Measurements from ENCODE around the gene KTN1. TPM values are rescaled to one million over a fixed set of nuclear protein-coding genes. Genes with fewer than 3 reads are reported as not detected.

The KTN1 gene
- total and polyA plus RNA-seq, 2 experiments from 2014 or later: 150 to 164 TPM

- no peaks in the 10 kb centered on the region for H3K36me3 ChIP-seq (replicated peaks; ENCODE audit: insufficient read depth, low read depth)
- TF ChIP-seq EZH2 (IDR thresholded peaks at IDR 0.05; ENCODE audit: borderline replicate concordance) (no peak), EZH2phosphoT487 (IDR thresholded peaks at IDR 0.05; ENCODE audit: low read depth, severe bottlenecking, unreplicated experiment) (no peak)
- TF ChIP-seq, protein P1, sequence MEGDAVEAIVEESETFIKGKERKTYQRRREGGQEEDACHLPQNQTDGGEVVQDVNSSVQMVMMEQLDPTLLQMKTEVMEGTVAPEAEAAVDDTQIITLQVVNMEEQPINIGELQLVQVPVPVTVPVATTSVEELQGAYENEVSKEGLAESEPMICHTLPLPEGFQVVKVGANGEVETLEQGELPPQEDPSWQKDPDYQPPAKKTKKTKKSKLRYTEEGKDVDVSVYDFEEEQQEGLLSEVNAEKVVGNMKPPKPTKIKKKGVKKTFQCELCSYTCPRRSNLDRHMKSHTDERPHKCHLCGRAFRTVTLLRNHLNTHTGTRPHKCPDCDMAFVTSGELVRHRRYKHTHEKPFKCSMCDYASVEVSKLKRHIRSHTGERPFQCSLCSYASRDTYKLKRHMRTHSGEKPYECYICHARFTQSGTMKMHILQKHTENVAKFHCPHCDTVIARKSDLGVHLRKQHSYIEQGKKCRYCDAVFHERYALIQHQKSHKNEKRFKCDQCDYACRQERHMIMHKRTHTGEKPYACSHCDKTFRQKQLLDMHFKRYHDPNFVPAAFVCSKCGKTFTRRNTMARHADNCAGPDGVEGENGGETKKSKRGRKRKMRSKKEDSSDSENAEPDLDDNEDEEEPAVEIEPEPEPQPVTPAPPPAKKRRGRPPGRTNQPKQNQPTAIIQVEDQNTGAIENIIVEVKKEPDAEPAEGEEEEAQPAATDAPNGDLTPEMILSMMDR (IDR thresholded peaks at IDR 0.05; ENCODE audit: poor library complexity): no peak
- no peak for DNase-seq (ENCODE audit: low spot score)
- no peaks in the 10 kb centered on the region for H3K27me3 ChIP-seq
- no peaks in the 10 kb centered on the region for H3K9me3 ChIP-seq (ENCODE audit: low read depth)
- peaks cover 93% of the 10 kb centered on the region for H3K79me2 ChIP-seq
- H3K4me1 ChIP-seq (ENCODE audit: insufficient read depth): peaks cover 14% of the 10 kb centered on the region
- no peak overlapping the region for H3K27ac ChIP-seq
- H3K4me2 ChIP-seq: no peak overlapping the region
- H3K4me3 ChIP-seq: no peak overlapping the region
- 81% methylated on average over 12 of the region's 12 CpGs for WGBS (ENCODE audit: low lambda C conversion rate, missing lambda C conversion rate)
- H2AFZ ChIP-seq: no peak overlapping the region
- no peaks in the 10 kb centered on the region for H3K9me2 ChIP-seq (replicated peaks; ENCODE audit: insufficient read depth)
- peaks cover 25% of the 10 kb centered on the region for H4K20me1 ChIP-seq (ENCODE audit: insufficient read depth, poor library complexity, severe bottlenecking)
These were observed 30.8 kb downstream of the KTN1 start for GRCh38 chr14:55610713-55611370.

GRCh38 chr14:55611859-55612258 lies 31.9 kb downstream of the KTN1 start:
- H3K36me3 ChIP-seq (replicated peaks; ENCODE audit: insufficient read depth, low read depth): no peaks in the 10 kb centered on the region
- H3K79me2 ChIP-seq: peaks cover 85% of the 10 kb centered on the region
- peaks cover 5% of the 10 kb centered on the region for H3K4me1 ChIP-seq (ENCODE audit: insufficient read depth)
- H3K9me2 ChIP-seq (replicated peaks; ENCODE audit: insufficient read depth): no peaks in the 10 kb centered on the region
- H3K4me2 ChIP-seq: no peak overlapping the region
- H2AFZ ChIP-seq: no peak overlapping the region
- H3K4me3 ChIP-seq: no peak overlapping the region
- no peak overlapping the region for H3K27ac ChIP-seq
- DNase-seq (ENCODE audit: low spot score): no peak
- no peaks in the 10 kb centered on the region for H3K9me3 ChIP-seq (ENCODE audit: low read depth)
- peaks cover 18% of the 10 kb centered on the region for H4K20me1 ChIP-seq (ENCODE audit: insufficient read depth, poor library complexity, severe bottlenecking)
- H3K27me3 ChIP-seq: no peaks in the 10 kb centered on the region
- TF ChIP-seq, protein P1 (IDR thresholded peaks at IDR 0.05; ENCODE audit: poor library complexity): no peak
- TF ChIP-seq EZH2phosphoT487 (IDR thresholded peaks at IDR 0.05; ENCODE audit: low read depth, severe bottlenecking, unreplicated experiment): no peak
- no peak for TF ChIP-seq EZH2 (IDR thresholded peaks at IDR 0.05; ENCODE audit: borderline replicate concordance)

DNA sequence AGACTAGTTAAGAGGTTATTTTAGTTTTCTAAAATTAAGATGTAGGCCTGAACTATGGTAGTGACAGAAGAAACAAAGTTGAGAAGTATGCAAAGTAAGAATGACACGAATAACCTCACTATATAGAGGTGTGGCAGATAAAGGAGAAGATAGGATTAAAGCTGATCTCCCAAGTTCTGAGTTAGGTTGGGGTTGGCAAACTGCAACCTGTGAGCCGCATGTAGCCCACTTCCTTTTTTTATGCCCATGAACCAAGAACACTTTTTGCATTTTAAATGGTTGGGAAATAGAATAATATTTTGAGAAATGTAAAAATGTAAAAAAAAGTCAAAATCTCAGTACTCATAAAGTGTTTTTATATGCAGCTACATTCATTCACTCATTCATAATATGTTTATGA lies 34.3 kb downstream of the KTN1 start:
- peaks cover 64% of the 10 kb centered on the region for H3K79me2 ChIP-seq
- 96% methylated on average over 2 of the region's 2 CpGs for WGBS (ENCODE audit: low lambda C conversion rate, missing lambda C conversion rate)

More for the DNA sequence above, 34.3 kb downstream of the KTN1 start:
- H3K36me3 ChIP-seq (replicated peaks; ENCODE audit: insufficient read depth, low read depth): peaks cover 12% of the 10 kb centered on the region
- peaks cover 12% of the 10 kb centered on the region for H4K20me1 ChIP-seq (ENCODE audit: insufficient read depth, poor library complexity, severe bottlenecking)
- no peak overlapping the region for H3K4me2 ChIP-seq
- H3K4me3 ChIP-seq: no peak overlapping the region
- no peak for TF ChIP-seq EZH2phosphoT487 (IDR thresholded peaks at IDR 0.05; ENCODE audit: low read depth, severe bottlenecking, unreplicated experiment)
- TF ChIP-seq, protein P1 (IDR thresholded peaks at IDR 0.05; ENCODE audit: poor library complexity): no peak
- TF ChIP-seq EZH2 (IDR thresholded peaks at IDR 0.05; ENCODE audit: borderline replicate concordance): no peak
- no peaks in the 10 kb centered on the region for H3K4me1 ChIP-seq (ENCODE audit: insufficient read depth)
- no peaks in the 10 kb centered on the region for H3K9me3 ChIP-seq (ENCODE audit: low read depth)
- no peaks in the 10 kb centered on the region for H3K9me2 ChIP-seq (replicated peaks; ENCODE audit: insufficient read depth)
- H3K27me3 ChIP-seq: no peaks in the 10 kb centered on the region
- H3K27ac ChIP-seq: no peak overlapping the region
- H2AFZ ChIP-seq: no peak overlapping the region
- no peak for DNase-seq (ENCODE audit: low spot score)

Measured in hepatocyte (in vitro differentiated cells).